Natural killer cell treated with Interleukin-12 subunit alpha and Interleukin-12 subunit beta and Interleukin-15 and Interleukin-18, amount 100 ng/mL, for 72 hours (primary cell): ENCODE measurements around the gene DNAJC25. TPM values are rescaled to one million over a fixed set of nuclear protein-coding genes. Genes with fewer than 3 reads are reported as not detected.
A peak's percentile ranks its signal among the peaks of the same experiment; 100 is the strongest.

Experiments used
- ATAC-seq, 2 donors: fragments of 150-1000 bp; cut with Tn5 transposase in 1 of 2; sonication (Bioruptor Pico), chemical (Tn5 transposase) in 1 of 2; 2 replicates each; pipeline ENCODE4 v1.10.0; 2021
- DNase-seq: peaks from one replicate; pipeline ENCODE4 v3.0.0; 2022; ENCODE audit warnings: low spot score
- H3K27ac Mint-ChIP-seq, 2 donors: 1 replicate in 1 of 2; 2 replicates in 1 of 2; pipeline ENCODE4 v1.8.0; 2022; ENCODE audit warnings: mixed read lengths in 2 of 2, mild to moderate bottlenecking in 1 of 2, moderate library complexity in 1 of 2
- H3K27me3 Mint-ChIP-seq, 2 donors: 1 replicate in 1 of 2; 2 replicates in 1 of 2; pipeline ENCODE4 v1.8.0; 2022; ENCODE audit warnings: mixed read lengths in 2 of 2
- H3K36me3 Mint-ChIP-seq: one replicate; pipeline ENCODE4 v1.8.0; 2022; ENCODE audit warnings: mixed read lengths
- H3K4me1 Mint-ChIP-seq, 2 donors: 1 replicate in 1 of 2; 2 replicates in 1 of 2; pipeline ENCODE4 v1.8.0; 2022; ENCODE audit warnings: low read depth in 2 of 2, mixed read lengths in 2 of 2, mild to moderate bottlenecking in 1 of 2
- H3K4me3 Mint-ChIP-seq: one replicate; pipeline ENCODE4 v1.8.0; 2022; ENCODE audit warnings: mixed read lengths
- H3K9me3 Mint-ChIP-seq: 2 replicates; pipeline ENCODE4 v1.8.0; 2022; ENCODE audit warnings: mixed read lengths
- total RNA-seq, 2 donors: library from RNA; stranded (reverse); gene quantifications; one replicate each; pipeline ENCODE4 v1.2.3, GENCODE V29; 2022

DNAJC25 gene
- 1 to 10 TPM; 7.0 to 7.2 TPM for total RNA-seq

DNA sequence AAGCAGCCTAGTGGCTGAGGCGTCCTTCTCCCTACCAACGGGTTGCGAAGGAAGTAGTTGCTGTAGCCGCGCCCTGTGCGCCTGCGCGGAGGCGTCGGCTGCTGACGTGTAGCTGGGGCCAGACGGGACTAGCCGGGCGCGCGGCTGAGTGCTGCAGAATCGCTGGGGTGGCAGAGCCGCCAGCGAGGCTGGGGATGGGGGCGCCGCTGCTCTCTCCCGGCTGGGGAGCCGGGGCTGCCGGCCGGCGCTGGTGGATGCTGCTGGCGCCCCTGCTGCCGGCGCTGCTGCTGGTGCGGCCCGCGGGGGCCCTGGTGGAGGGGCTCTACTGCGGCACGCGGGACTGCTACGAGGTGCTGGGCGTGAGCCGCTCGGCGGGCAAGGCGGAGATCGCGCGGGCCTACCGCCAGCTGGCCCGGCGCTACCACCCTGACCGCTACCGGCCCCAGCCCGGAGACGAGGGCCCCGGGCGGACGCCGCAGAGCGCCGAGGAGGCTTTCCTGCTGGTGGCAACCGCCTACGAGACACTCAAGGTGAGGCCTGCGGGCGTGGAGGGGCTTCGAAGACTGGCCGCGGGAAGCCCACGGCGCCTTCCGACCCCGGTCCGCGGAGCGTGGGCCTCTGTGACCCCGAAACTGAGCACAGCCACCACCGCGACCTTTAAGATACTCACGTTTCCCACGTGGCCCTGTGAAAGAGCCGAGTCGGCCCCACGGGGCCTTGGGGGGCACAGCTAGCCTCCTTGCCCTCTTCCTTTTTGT, at the start of gene DNAJC25:
TSS of gene DNAJC25 (plus strand) at position 121 of the 758 bp plus-strand sequence. CDS start at position 195, 74 bp downstream.
- ATAC-seq (peak; percentile 99 to 100), DNase-seq (peak; percentile 98)
- H3K4me3 Mint-ChIP-seq = peak within 1 kb of the TSS; percentile 89
- peaks cover 0 to 2% of the 10 kb centered on the region in 2 donors for H3K27me3 Mint-ChIP-seq
- no peaks in the 10 kb centered on the region for H3K9me3 Mint-ChIP-seq
- H3K4me1 Mint-ChIP-seq = peaks cover 38 to 39% of the 10 kb centered on the region in 2 donors
- no peaks in the 10 kb centered on the region for H3K36me3 Mint-ChIP-seq
- H3K27ac Mint-ChIP-seq = peak within 1 kb of the TSS; percentile 72 to 92

GRCh38 chr9:111582888-111583287, 48.2 kb upstream of the DNAJC25 start:
- no peaks in the 10 kb centered on the region for H3K9me3 Mint-ChIP-seq

DNA sequence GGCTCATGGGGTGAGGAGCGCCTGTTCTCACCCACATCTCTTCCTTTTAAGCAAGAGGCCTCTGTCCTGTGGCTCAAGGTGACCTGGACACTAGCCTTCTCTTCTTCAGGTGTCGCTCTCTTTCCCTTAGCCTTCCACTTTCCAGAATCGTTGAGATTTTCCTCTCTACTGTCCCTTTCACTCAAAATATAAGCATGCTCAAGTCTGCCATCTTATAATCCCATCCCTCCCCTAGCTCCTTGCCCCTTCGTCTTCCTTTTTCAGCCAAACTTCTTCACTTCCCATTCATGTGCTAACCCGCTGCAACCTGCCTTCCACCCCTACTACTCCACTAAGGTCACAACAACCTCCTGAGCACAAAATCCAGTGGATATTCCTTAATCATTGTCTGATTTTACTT, 44.8 kb upstream of the DNAJC25 start:
- H3K27me3 Mint-ChIP-seq = peaks cover 12 to 15% of the 10 kb centered on the region in 2 donors
- no peak for ATAC-seq
- H3K4me1 Mint-ChIP-seq = no peaks in the 10 kb centered on the region
- no peak overlapping the region for H3K4me3 Mint-ChIP-seq
- H3K27ac Mint-ChIP-seq = no peak overlapping the region
- no peaks in the 10 kb centered on the region for H3K36me3 Mint-ChIP-seq
- DNase-seq = no peak
- no peaks in the 10 kb centered on the region for H3K9me3 Mint-ChIP-seq

More at GRCh38 chr9:111582888-111583287, 48.2 kb upstream of the DNAJC25 start:
- Mint-ChIP-seq H3K36me3 (no peaks in the 10 kb centered on the region), H3K27ac (no peak overlapping the region), H3K4me1 (no peaks in the 10 kb centered on the region), H3K4me3 (no peak overlapping the region), H3K27me3 (peaks cover 17 to 20% of the 10 kb centered on the region in 2 donors)
- DNase-seq = no peak
- ATAC-seq = no peak

DNA sequence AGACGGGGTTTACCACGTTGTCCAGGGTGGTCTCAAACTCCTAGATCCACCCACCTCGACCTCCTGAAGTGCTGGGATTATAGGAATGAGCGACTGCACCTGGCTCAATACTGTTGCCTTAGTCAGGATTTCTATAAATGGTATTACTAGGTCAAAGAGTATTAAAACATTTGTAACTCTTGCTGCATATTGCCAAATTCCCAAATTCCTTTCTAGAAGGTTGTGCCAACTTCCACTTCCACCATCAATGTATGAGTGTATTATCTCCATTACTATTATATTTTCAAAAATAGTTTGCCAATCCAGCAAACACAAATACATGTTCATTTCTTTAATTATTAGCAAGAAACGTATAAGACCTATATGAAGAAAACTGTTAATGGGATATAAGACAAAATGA, 42.3 kb upstream of the DNAJC25 start:
- ATAC-seq (no peak), DNase-seq (no peak)
- H3K27ac Mint-ChIP-seq = no peak overlapping the region
- no peaks in the 10 kb centered on the region for H3K4me1 Mint-ChIP-seq
- H3K36me3 Mint-ChIP-seq = no peaks in the 10 kb centered on the region
- H3K4me3 Mint-ChIP-seq = no peak overlapping the region
- peaks cover 12 to 15% of the 10 kb centered on the region in 2 donors for H3K27me3 Mint-ChIP-seq
- H3K9me3 Mint-ChIP-seq = no peaks in the 10 kb centered on the region

DNA sequence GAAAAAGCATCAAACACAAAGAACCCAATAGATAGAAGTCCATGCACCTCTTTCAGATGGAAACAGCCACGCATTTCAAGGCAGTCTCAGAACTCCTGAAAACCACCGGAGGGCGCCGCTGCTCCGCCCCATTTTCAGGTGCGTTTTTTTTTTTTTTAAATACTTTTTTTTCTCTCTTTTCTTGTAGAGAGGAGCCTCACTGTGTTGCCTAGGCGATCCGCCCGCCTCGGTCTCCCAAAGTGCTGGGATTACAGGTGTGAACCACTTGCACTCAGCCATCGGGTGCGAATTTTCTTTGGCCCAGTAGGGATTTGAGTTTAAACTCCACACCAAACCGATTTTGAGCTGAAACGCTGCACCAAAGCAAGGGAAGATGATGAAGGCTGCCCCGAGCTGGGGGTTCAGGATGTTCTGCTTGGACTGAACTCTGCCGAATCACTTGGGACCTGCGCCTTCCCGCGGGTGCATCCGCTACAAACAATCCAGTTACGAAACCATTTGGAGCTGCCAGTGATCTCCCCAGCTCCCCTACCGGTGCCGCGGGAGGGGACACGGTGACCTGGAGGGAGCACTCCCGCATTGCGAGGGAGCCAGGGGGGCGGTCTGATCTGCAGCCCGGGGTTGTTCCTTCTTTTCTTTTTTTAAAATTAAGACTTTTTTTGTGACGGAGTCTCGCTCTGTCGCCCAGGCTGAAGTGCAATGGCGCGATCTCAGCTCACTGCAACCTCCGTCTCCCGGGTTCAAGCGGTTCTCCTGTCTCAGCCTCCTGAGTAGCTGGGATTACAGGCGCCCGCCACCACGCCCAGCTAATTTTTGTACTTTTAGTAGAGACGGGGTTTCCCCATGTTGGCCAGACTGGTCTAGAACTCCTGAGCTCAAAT, 33.0 kb upstream of the DNAJC25 start:
- no peaks in the 10 kb centered on the region for H3K36me3 Mint-ChIP-seq
- no peaks in the 10 kb centered on the region for H3K9me3 Mint-ChIP-seq
- H3K4me1 Mint-ChIP-seq = peaks cover 18 to 21% of the 10 kb centered on the region in 2 donors
- ATAC-seq (peak in 1 of 2 donors; percentile 56), DNase-seq (peak; percentile 67)
- peak overlapping the region; percentile 83 for H3K4me3 Mint-ChIP-seq
- no peak overlapping the region for H3K27ac Mint-ChIP-seq
- peaks cover 43 to 53% of the 10 kb centered on the region in 2 donors for H3K27me3 Mint-ChIP-seq

GRCh38 chr9:111598733-111599091, 32.4 kb upstream of the DNAJC25 start:
- Mint-ChIP-seq H3K9me3 (no peaks in the 10 kb centered on the region), H3K27ac (no peak overlapping the region), H3K4me3 (peak overlapping the region; percentile 83), H3K36me3 (no peaks in the 10 kb centered on the region), H3K4me1 (peaks cover 18 to 21% of the 10 kb centered on the region in 2 donors), H3K27me3 (peaks cover 45 to 53% of the 10 kb centered on the region in 2 donors)
- ATAC-seq = peak in 1 of 2 donors; percentile 40
- no peak for DNase-seq

DNA sequence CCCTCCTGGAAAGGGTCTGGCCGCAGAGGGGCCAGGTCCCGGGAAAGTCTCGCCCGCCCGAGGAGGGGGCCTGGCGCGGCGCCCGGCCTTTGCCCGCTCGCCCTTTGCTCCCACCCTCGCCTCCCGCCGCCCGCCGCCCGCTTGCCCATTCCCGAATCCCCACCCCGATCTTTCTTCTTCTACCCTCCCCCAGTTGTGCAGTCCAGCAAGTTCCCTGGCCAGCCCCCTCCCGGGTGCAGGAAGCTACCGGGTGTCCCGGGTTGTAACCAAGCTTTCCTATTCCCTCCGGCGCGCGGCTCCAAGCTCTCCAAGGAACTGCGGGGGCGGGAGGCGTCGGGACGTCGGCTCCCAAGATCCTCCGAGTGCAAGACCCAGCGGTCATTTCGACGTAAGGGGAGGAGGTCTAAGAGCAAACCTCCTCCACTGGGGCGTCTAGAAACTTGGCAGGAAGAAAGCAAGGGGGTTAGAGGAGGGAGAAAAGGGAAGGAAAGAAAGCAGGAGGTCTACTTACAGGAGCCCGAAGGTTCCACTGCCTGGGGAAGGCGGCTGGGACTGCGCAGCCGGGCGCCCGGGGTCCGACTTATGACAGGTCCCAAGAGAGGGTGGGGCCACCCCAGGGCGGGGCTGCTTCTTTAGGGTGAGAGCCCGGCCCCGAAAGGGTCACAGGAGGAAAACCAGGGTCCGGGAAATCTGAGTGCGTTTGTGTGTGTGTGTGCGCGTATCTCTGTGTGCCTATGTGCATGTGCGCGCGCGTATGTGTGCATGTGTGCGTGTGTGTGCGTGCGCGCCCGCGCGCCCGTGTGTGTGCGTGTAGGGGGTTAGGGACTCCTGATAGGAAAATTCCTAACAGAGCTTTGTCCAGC, 31.8 kb upstream of the DNAJC25 start, which contains the start of gene PTGR1:
TSS of gene PTGR1 (minus strand) at position 556 of the 863 bp plus-strand sequence. CDS start 2,225 bp downstream, outside the sequence.
- ATAC-seq = peak; percentile 17 to 51
- no peak for DNase-seq
- Mint-ChIP-seq H3K4me3 (peak within 1 kb of the TSS; percentile 83), H3K4me1 (peaks cover 18 to 21% of the 10 kb centered on the region in 2 donors), H3K27ac (no peak within 1 kb of the TSS), H3K36me3 (no peaks in the 10 kb centered on the region), H3K9me3 (no peaks in the 10 kb centered on the region), H3K27me3 (peaks cover 48 to 53% of the 10 kb centered on the region in 2 donors)

- Mint-ChIP-seq H3K27ac (no peak overlapping the region), H3K4me1 (peaks cover 18 to 21% of the 10 kb centered on the region in 2 donors), H3K27me3 (peaks cover 48 to 53% of the 10 kb centered on the region in 2 donors), H3K4me3 (peak overlapping the region; percentile 83), H3K36me3 (no peaks in the 10 kb centered on the region), H3K9me3 (no peaks in the 10 kb centered on the region)
- no peak for ATAC-seq
- no peak for DNase-seq
These were observed 31.2 kb upstream of the DNAJC25 start for GRCh38 chr9:111599955-111600343.

GRCh38 chr9:111601237-111602018, 29.7 kb upstream of the DNAJC25 start:
- H3K36me3 Mint-ChIP-seq = no peaks in the 10 kb centered on the region
- no peak overlapping the region for H3K4me3 Mint-ChIP-seq
- H3K27me3 Mint-ChIP-seq = peaks cover 54 to 62% of the 10 kb centered on the region in 2 donors
- H3K27ac Mint-ChIP-seq = no peak overlapping the region
- ATAC-seq (no peak), DNase-seq (no peak)
- H3K9me3 Mint-ChIP-seq = no peaks in the 10 kb centered on the region
- H3K4me1 Mint-ChIP-seq = peaks cover 18 to 21% of the 10 kb centered on the region in 2 donors

DNA sequence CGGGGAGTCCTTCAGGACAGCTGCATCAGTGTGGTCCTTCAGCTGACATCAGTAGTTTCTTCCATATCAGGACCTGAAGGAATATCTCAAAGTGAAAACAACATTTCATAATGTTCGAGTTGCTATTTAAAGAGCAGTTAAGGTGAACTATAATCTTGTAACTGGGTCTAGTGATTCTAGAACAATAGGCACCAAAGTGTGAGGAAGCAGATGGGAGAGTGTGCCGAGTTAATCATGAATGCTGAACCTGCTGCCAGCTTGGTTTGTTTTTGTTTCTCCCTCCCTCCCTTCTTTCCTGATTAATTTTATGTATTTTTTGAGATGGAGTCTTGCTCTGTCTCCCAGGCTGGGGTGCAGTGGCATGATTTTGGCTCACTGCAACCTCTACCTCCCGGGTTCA, 28.1 kb upstream of the DNAJC25 start:
- peaks cover 12 to 13% of the 10 kb centered on the region in 2 donors for H3K4me1 Mint-ChIP-seq
- peaks cover 47 to 50% of the 10 kb centered on the region in 2 donors for H3K27me3 Mint-ChIP-seq
- no peaks in the 10 kb centered on the region for H3K36me3 Mint-ChIP-seq
- H3K27ac Mint-ChIP-seq = no peak overlapping the region
- no peak for ATAC-seq
- DNase-seq = no peak
- no peak overlapping the region for H3K4me3 Mint-ChIP-seq
- no peaks in the 10 kb centered on the region for H3K9me3 Mint-ChIP-seq

- H3K9me3 Mint-ChIP-seq = no peaks in the 10 kb centered on the region
- peaks cover 45% of the 10 kb centered on the region in 2 donors for H3K27me3 Mint-ChIP-seq
- no peak overlapping the region for H3K4me3 Mint-ChIP-seq
- ATAC-seq (no peak), DNase-seq (no peak)
- H3K27ac Mint-ChIP-seq = no peak overlapping the region
- H3K4me1 Mint-ChIP-seq = peaks cover 4% of the 10 kb centered on the region in 2 donors
- H3K36me3 Mint-ChIP-seq = no peaks in the 10 kb centered on the region
These were observed 27.0 kb upstream of the DNAJC25 start for GRCh38 chr9:111604054-111604615.

GRCh38 chr9:111605041-111605559, 26.0 kb upstream of the DNAJC25 start:
- Mint-ChIP-seq H3K27me3 (peaks cover 41 to 48% of the 10 kb centered on the region in 2 donors), H3K9me3 (no peaks in the 10 kb centered on the region), H3K27ac (no peak overlapping the region), H3K4me1 (no peaks in the 10 kb centered on the region), H3K36me3 (no peaks in the 10 kb centered on the region), H3K4me3 (no peak overlapping the region)
- ATAC-seq = no peak
- no peak for DNase-seq
